BLaER1 treated with 17β-estradiol and CSF1 and Interleukin-3, amounts not matched to agents 10 nM and 100 nM (cell line): Measurements from ENCODE around the gene PCTP.

Experiments
- H3K27ac ChIP-seq, 11 experiments: shearing (Covaris generic); formaldehyde crosslinking; 2 replicates each; pipeline ENCODE4 v1.8.1; 2022
- H3K27me3 ChIP-seq, 11 experiments: shearing (Covaris generic); formaldehyde crosslinking; 2 replicates each; pipeline ENCODE4 v1.8.1; 2022
- H3K36me3 ChIP-seq, 11 experiments: shearing (Covaris generic); formaldehyde crosslinking; 2 replicates each; pipeline ENCODE4 v1.8.1; 2022
- H3K4me1 ChIP-seq, 10 experiments: shearing (Covaris generic); formaldehyde crosslinking; 2 replicates each; pipeline ENCODE4 v1.8.1; 2022
- H3K4me2 ChIP-seq, 11 experiments: shearing (Covaris generic); formaldehyde crosslinking; 2 replicates each; pipeline ENCODE4 v1.8.1; 2022
- H3K4me3 ChIP-seq, 10 experiments: shearing (Covaris generic); formaldehyde crosslinking; 2 replicates each; pipeline ENCODE4 v1.8.1; 2022
- H3K9ac ChIP-seq, 11 experiments: shearing (Covaris generic); formaldehyde crosslinking; 2 replicates each; pipeline ENCODE4 v1.8.1; 2022
- H3K9me3 ChIP-seq, 11 experiments: shearing (Covaris generic); formaldehyde crosslinking; replicated peaks in 1 of 11; 2 replicates each; pipeline ENCODE4 v1.8.1; 2022
- H4K20me1 ChIP-seq, 11 experiments: shearing (Covaris generic); formaldehyde crosslinking; 2 replicates each; pipeline ENCODE4 v1.8.1; 2022
- Cebpa-rat ChIP-seq, 11 experiments: shearing (Covaris generic); IDR thresholded peaks; 2 replicates each; pipeline ENCODE4 v1.8.1; 2022

Gene PCTP

GRCh38 chr17:55778389-55779118 is 27.7 kb downstream of the PCTP start:
- H3K36me3 ChIP-seq = peaks cover 33 to 55% (median 47%) of the 10 kb centered on the region in 11 experiments
- H3K4me1 ChIP-seq = peaks cover 43 to 95% (median 81%) of the 10 kb centered on the region in 10 experiments

DNA sequence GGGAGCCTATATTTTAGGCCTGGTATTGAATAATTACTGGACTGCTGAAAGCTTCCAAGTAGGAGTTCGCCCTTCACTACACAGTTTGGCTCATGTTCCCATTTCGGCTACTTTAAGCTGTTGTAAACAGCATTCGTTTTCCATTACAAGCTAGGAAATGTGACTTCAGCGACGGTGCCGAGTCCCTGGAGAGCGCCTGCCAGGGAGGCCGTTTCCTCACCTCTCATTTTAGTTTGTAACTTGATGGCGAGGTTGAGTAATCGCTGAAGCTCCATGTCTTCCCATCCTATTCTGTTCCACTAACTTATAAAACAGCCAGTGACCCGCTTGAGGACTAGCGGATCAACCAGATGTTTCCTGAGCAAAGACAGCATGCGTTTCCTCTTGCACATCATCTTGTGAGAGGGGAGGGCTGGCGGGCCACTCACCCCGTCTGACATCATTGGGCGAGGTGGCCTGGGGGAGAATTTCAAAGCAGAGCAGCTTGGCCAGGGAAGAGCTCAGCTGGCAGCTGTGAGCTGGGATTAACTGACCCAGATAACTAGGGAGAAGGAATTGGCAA is 32.9 kb downstream of the PCTP start:
- Histone ChIP-seq H3K27ac (peak overlapping the region; percentile 77 to 99 (median 95)), H3K36me3 (peaks cover 0 to 3% (median 0%) of the 10 kb centered on the region in 11 experiments; a peak in 3 of 22 replicates), H3K4me1 (peaks cover 53 to 93% (median 74%) of the 10 kb centered on the region in 10 experiments), H3K9ac (peak overlapping the region; percentile 48 to 87 (median 79); a peak in 20 of 22 replicates), H3K4me2 (peak overlapping the region; percentile 57 to 84 (median 66)), H3K9me3 (peaks cover 7 to 41% (median 24%) of the 10 kb centered on the region in 11 experiments; a peak in 20 of 22 replicates), H4K20me1 (no peaks in the 10 kb centered on the region), H3K27me3 (no peaks in the 10 kb centered on the region), H3K4me3 (peak overlapping the region in 3 of 10 experiments; percentile 2 to 13 (median 12); a peak in 5 of 20 replicates)
- TF ChIP-seq Cebpa-rat (IDR thresholded peaks at IDR 0.05) = peak; percentile 79 to 99 (median 96); a peak in 21 of 22 replicates

More at GRCh38 chr17:55778389-55779118, 27.7 kb downstream of the PCTP start:
- Histone ChIP-seq H3K9ac (peak overlapping the region in 1 of 11 experiments; percentile 52; a peak in 1 of 22 replicates), H3K4me2 (peak overlapping the region in 9 of 11 experiments; percentile 41 to 73 (median 65); a peak in 18 of 22 replicates), H3K4me3 (no peak overlapping the region), H3K27me3 (no peaks in the 10 kb centered on the region), H3K27ac (peak overlapping the region in 7 of 11 experiments; percentile 27 to 99 (median 98); a peak in 13 of 22 replicates), H4K20me1 (no peaks in the 10 kb centered on the region), H3K9me3 (peaks cover 0 to 20% (median 7%) of the 10 kb centered on the region in 11 experiments; a peak in 8 of 22 replicates)
- no peak for TF ChIP-seq Cebpa-rat (IDR thresholded peaks at IDR 0.05)

- H4K20me1 ChIP-seq = no peaks in the 10 kb centered on the region
- H3K4me3 ChIP-seq = no peak overlapping the region
- H3K4me1 ChIP-seq = peaks cover 44 to 84% (median 65%) of the 10 kb centered on the region in 10 experiments
- H3K9me3 ChIP-seq = peaks cover 16 to 50% (median 33%) of the 10 kb centered on the region in 11 experiments
- H3K27ac ChIP-seq = peak overlapping the region; percentile 43 to 99 (median 95); a peak in 20 of 22 replicates
- no peak for TF ChIP-seq Cebpa-rat (IDR thresholded peaks at IDR 0.05)
- H3K36me3 ChIP-seq = peaks cover 0 to 3% (median 0%) of the 10 kb centered on the region in 11 experiments; a peak in 2 of 22 replicates
- peak overlapping the region; percentile 23 to 84 (median 64); a peak in 19 of 22 replicates for H3K4me2 ChIP-seq
- peak overlapping the region in 7 of 11 experiments; percentile 28 to 87 (median 82); a peak in 13 of 22 replicates for H3K9ac ChIP-seq
- no peaks in the 10 kb centered on the region for H3K27me3 ChIP-seq
Measured at GRCh38 chr17:55784666-55785065, 33.8 kb downstream of the PCTP start.

DNA sequence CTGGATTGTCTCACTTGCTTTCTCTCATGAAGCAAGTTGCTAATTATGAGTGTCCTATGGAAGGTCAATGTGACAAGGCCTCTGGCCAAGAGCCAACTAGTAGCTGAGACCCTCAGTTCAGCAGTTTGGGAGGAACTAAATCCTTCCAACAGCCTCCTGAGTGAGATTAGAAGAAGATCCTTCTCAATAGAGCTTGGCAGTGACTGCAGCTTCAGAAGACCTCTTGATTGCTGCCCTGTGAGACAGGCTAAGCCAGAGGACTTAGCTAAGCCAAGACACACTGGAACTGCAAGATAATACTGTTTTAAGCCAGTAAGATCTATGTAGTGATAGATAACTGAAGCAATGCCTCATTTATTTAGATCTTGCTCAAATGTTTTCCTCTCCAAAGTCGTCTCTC is 34.3 kb downstream of the PCTP start:
- no peak for TF ChIP-seq Cebpa-rat (IDR thresholded peaks at IDR 0.05)
- Histone ChIP-seq H3K4me3 (no peak overlapping the region), H3K4me2 (peak overlapping the region in 10 of 11 experiments; percentile 23 to 83 (median 64); a peak in 18 of 22 replicates), H3K9ac (peak overlapping the region in 7 of 11 experiments; percentile 28 to 87 (median 82); a peak in 13 of 22 replicates), H3K4me1 (peaks cover 39 to 78% (median 60%) of the 10 kb centered on the region in 10 experiments), H3K27me3 (no peaks in the 10 kb centered on the region), H3K36me3 (peaks cover 0 to 3% (median 0%) of the 10 kb centered on the region in 11 experiments; a peak in 2 of 22 replicates), H4K20me1 (no peaks in the 10 kb centered on the region), H3K27ac (peak overlapping the region; percentile 43 to 99 (median 95); a peak in 20 of 22 replicates), H3K9me3 (peaks cover 17 to 50% (median 33%) of the 10 kb centered on the region in 11 experiments)

GRCh38 chr17:55793272-55793671 is 42.4 kb downstream of the PCTP start:
- no peak overlapping the region for H3K9ac ChIP-seq
- no peak for TF ChIP-seq Cebpa-rat (IDR thresholded peaks at IDR 0.05)

GRCh38 chr17:55794725-55795482 is 44.1 kb downstream of the PCTP start:
- Histone ChIP-seq H3K9me3 (peaks cover 8 to 31% (median 21%) of the 10 kb centered on the region in 11 experiments; a peak in 20 of 22 replicates), H3K4me2 (peak overlapping the region in 8 of 11 experiments; percentile 46 to 78 (median 54); a peak in 16 of 22 replicates), H4K20me1 (no peaks in the 10 kb centered on the region), H3K9ac (peak overlapping the region in 2 of 11 experiments; percentile 6 to 47; a peak in 3 of 22 replicates), H3K4me3 (no peak overlapping the region), H3K36me3 (no peaks in the 10 kb centered on the region), H3K4me1 (peaks cover 0 to 37% (median 27%) of the 10 kb centered on the region in 10 experiments; a peak in 17 of 20 replicates), H3K27ac (peak overlapping the region in 5 of 11 experiments; percentile 1 to 37 (median 23); a peak in 7 of 22 replicates), H3K27me3 (no peaks in the 10 kb centered on the region)
- TF ChIP-seq Cebpa-rat (IDR thresholded peaks at IDR 0.05) = no peak

More at GRCh38 chr17:55793272-55793671, 42.4 kb downstream of the PCTP start:
- Histone ChIP-seq H3K27ac (peak overlapping the region in 5 of 11 experiments; percentile 3 to 52 (median 34); a peak in 6 of 22 replicates), H3K9me3 (peaks cover 16 to 30% (median 21%) of the 10 kb centered on the region in 11 experiments), H4K20me1 (no peaks in the 10 kb centered on the region), H3K4me2 (peak overlapping the region; percentile 3 to 78 (median 49); a peak in 20 of 22 replicates), H3K36me3 (0 out of 22 replicates have a peak, but pooled peaks cover 0 to 3% (median 0%) of the 10 kb centered on the region in 11 experiments), H3K4me3 (no peak overlapping the region), H3K27me3 (no peaks in the 10 kb centered on the region), H3K4me1 (peaks cover 0 to 40% (median 28%) of the 10 kb centered on the region in 10 experiments; a peak in 17 of 20 replicates)

DNA sequence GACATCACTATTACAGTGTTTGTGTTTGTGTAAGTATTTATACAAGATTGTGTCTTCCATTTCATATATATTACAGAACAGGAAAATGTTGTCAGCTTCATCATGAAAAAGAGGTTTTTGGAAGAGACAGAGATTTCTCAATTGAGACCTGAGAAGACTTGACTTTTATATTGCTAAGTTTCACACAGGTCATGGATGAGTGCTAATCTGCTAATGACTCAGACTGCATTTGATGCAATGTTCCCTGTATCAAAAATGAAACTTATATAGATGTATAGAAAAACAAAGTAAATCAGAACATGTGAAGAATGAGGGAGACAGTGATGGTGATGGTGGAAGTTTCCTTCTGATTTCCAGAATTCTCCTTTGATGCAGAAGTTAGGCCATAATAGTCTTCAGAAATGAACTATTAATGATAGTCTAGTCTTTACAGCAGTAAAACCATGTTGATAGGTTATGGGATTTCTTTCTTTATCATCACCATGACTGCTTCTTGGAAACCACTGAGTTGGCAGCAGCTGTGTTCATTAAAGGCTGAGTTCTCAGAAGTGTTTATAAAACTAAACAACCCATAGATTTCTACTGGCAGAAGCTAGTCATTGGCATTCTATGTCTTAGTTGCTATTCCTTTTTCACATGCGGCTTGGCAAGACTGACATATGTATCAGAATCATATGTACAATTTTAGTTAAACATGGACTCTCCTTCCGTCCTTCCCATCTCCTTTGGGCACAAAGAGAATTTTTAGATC is 56.1 kb downstream of the PCTP start:
- Histone ChIP-seq H4K20me1 (no peaks in the 10 kb centered on the region), H3K4me1 (peaks cover 0 to 19% (median 13%) of the 10 kb centered on the region in 10 experiments; a peak in 14 of 20 replicates), H3K9ac (no peak overlapping the region; a peak in 2 of 22 replicates), H3K27me3 (no peaks in the 10 kb centered on the region), H3K36me3 (no peaks in the 10 kb centered on the region), H3K9me3 (peaks cover 14 to 21% (median 18%) of the 10 kb centered on the region in 11 experiments; a peak in 18 of 22 replicates), H3K4me3 (no peak overlapping the region), H3K27ac (peak overlapping the region in 8 of 11 experiments; percentile 3 to 65 (median 59); a peak in 13 of 22 replicates), H3K4me2 (peak overlapping the region in 7 of 11 experiments; percentile 7 to 64 (median 36); a peak in 13 of 22 replicates)
- TF ChIP-seq Cebpa-rat (IDR thresholded peaks at IDR 0.05) = no peak
